Activated CD4-positive, CD25-positive, alpha-beta regulatory T cell treated with anti-CD3 and anti-CD28 coated beads, Interleukin-2, amount 50 U/mL, for 24 hours (primary cell): ENCODE results near the gene VWA8.
A peak's percentile ranks its signal among the peaks of the same experiment; 100 is the strongest.
"Not testable (repeated sequence)": the region's sequence is repeated elsewhere in the genome, so short reads cannot be mapped to it uniquely, and the experiment has no call there.

Experiments used
- ATAC-seq, 2 donors: fragments of 150-1000 bp; cut with Tn5 transposase; one replicate each; pipeline ENCODE4 v1.10.0; 2021; ENCODE audit warnings: mild to moderate bottlenecking in 1 of 2, moderate library complexity in 1 of 2

The VWA8 gene

DNA sequence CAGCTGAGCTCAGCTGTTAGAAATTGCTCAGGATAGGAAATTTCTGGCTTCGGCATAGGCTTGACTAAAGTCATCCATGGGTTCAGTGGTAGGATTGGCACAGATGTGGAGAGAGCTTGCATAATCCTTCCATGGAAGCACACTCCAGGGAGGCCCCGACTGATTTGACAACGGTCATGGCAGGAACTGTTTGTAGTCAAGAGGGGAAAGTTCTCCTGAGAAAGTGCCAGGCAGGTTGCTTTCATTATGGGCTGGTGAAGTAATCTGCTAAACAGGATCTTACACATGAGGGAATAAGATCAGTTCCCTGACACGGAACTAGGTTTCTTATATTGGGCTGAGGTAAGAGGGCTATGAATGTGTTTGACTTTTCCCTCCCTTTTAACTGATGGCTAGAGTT is 383.5 kb downstream of the VWA8 start:
- ATAC-seq: no peak

DNA sequence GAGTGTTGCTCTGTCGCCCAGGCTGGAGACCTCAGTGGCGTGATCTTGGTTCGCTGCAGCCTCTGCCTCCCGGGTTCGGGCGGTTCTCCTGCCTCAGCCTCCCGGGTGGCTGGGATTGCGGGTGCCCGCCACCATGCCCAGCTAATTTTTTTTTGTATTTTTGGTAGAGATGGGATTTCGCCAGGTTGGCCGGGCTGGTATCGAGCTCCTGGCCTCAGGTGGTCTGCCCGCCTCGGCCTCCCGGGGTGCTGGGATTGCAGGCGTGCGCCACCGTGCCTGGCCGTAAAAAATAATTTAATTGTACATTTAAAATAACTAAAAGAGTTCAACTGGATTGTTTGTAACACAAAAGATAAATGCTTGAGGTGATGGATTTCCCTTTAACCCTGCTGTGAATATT is 387.3 kb downstream of the VWA8 start:
- ATAC-seq: not testable (repeated sequence)

DNA sequence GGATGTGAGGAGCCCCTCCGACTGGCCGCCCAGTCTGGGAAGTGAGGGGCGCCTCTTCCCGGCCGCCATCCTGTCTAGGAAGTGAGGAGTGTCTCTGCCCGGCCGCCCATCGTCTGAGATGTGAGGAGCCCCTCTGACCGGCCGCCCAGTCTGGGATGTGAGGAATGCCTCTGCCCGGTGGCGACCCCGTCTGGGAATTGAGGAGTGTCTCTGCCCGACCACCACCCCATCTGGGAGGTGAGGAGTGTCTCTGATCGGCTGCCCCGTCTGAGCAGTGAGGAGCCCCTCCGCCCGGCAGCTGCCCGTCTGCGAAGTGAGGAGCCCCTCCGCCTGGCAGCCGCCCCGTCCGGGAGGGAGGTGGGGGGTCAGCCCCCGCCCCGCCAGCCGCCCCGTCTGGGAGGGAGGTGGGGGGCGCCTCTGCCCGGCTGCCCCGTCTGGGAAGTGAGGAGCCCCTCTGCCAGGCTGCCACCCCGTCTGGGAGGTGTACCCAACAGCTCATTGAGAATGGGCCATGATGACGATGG is 389.0 kb downstream of the VWA8 start:
- not testable (repeated sequence) for ATAC-seq

DNA sequence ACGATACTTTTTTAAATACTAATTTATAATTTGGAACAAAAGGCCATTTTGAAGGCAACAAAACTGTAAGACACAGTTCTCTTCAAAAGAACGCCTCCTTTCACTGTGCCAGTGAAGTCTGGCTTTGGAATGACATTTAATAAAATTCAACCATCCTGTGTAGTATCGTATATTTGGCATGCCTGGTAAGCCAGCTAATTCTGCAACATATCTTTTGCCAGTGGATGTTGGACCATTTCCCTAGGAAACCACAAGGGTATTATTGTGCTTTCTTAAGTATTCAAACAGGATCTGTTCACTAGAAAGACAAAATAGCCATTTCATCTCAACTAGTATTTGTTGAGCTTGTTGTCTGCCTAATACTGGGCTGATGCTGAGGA is 391.9 kb downstream of the VWA8 start:
- ATAC-seq: no peak

DNA sequence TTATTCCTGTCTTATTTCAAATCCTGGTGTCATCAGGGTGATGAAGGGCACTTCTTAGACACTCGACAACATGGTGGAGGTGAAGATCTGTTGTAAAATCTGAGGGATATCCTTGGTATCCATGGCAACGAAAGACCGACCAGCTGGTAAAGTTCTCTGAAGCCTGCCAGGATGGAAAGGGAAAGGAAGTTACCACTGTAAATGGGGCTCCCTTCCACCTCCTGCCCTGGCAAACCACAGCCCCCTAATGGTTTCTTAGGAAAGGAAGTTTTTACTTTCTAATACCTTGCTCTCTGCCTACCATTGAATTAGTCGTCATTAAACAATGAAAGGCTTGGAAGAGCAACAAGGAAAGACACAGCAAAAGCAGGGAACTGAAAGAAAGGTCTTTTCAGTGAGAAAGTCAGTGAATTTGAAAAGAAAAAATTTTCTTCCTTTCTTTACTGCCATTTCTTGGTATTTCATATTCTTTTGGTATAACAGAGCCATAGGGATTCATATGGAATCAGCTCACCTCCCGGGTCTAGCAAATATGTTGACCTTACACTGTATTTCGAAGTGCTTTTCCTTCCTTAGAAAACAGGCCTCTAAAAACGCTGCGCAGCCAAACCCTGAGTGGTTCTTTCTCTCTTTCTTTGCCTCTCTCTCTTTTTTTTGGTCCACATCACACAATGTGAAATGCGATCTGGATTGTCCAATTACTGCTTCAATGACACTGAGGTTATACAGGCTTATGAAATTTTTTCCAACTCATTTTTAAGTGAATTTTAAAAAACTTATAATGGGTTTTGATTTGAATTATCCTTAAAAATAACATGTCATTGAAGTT is 392.6 kb downstream of the VWA8 start:
- ATAC-seq: no peak

DNA sequence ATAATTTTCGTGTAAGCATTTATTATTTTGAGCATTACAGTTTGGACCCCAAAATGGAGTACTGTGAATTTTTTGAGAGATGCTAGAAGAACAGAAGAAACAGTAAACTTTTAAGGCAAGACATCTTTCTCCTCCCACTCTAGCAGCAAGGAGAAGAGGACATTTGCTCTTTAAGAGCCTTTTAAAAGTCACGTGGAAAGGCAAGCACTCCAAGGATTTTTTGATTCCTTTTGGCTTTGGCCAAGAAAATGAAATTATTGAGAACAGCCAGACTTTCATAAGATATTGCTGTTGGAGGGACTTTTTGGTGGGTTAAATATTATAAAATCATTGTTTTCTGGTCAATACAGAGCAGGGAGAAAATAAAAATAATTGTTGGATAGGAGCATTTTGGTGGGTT is 393.5 kb downstream of the VWA8 start:
- ATAC-seq: no peak

DNA sequence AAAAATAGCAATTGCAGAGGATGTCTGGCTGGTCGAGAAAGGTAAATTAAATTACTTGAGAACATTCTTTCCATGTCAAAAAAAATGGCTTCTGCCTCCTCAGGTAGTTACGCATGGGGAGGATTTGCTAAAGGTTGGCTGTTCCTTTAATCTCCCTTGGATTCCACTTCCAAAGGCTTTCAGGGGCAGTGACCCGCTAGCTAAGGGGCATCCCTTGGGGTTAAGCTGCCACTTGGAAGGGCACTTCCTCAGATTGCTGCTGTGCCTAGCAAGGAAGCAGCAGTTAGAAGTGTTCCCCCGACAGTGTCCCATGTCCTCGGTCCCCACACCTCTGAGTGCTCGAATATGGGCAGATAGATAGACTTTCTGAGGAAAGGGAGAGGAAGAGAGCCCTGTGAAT is 395.1 kb downstream of the VWA8 start:
- no peak for ATAC-seq

DNA sequence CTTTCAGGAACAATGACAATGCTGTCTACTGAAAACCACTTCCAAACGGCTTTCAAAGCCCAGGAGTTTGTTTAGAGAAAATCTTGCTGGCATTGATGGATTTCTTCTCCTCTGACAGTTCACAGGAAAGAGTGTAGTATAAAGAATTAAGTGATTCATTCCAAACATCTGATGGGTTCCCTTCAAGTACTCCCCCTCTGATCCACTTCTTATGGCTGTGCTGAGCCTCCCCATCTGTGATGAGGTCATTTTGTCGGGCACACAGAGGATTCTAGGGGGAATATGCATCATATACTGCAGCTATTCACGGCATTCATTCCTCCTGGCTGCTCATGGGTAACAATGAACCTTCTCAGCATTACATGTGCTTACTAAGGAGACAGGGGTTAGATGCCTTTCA is 395.7 kb downstream of the VWA8 start:
- ATAC-seq: no peak

DNA sequence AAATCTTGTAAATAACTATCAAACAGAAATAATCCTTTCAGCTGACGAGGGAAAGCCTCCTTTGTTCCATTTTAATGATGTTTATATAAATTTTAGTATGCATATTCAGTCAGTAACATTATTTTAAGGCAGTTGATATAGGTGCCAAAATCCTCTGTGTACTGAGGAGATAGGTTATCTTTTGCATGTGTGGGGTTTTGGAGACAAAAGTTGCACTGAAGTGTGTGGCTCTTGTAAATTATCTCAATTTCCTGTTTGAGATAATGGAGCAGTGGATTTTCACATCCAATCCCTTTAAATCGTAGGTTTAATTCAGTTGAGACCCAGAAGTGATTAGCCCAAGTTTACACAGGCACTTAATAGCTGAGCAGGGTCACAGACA is 396.9 kb downstream of the VWA8 start:
- no peak for ATAC-seq

DNA sequence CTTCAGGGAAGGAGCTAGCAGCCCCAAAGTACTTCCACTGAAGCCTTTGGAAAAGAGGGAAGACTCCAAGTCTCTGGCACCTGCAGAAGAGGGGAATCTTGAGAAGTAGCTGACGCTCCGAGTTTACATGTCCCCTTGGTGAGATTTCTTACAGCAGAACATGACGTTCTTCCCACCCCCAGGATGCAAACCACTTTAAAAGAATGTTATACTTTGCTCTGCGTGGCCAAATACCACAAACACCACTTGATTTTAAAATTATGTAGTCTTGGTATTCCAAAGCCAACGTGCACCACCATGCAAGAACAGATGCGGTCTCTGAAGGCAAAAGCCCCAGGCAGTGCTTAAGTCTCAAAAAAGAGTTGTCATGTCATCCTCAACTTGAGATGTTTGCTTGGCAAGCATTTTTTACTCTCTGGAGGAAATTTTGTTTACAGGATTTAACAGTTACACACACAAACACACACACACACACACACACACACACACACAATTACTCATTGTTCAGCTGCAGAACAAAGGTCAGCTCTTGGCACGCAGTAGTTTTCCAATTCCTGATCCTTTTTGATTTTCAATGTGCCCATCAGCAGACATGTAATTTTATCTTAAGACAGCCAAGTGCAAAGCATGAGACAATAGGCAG is 397.4 kb downstream of the VWA8 start:
- no peak for ATAC-seq

DNA sequence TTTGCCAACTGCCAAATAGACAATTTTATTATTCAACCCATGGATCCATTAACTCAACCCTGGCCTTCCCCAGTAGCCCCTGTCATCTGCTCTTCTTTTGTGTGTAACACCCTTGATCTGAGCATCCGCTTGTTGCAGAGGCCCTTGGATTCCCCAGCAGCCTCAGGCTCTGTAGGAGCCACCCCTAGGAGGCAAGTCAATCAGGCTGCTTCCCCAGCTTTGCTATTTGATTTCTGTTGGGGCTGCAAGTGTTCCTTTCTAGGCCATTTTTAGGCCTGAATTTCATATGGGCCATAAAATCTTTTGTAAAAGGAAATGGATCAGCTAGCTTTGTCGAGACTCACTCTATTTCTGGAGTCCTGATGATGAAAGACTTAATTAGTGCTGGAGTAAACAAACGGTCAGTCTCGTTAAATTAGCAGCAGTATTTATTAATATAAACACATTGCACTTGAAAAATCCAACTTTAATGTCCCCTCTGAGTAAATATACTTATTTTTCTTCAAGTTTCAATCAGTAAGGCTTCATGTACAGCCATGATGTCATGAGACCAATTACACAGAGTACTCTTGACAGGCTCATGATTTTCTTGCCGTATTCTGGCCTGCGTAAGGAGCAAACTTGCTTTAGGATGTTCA is 398.2 kb downstream of the VWA8 start:
- no peak for ATAC-seq

DNA sequence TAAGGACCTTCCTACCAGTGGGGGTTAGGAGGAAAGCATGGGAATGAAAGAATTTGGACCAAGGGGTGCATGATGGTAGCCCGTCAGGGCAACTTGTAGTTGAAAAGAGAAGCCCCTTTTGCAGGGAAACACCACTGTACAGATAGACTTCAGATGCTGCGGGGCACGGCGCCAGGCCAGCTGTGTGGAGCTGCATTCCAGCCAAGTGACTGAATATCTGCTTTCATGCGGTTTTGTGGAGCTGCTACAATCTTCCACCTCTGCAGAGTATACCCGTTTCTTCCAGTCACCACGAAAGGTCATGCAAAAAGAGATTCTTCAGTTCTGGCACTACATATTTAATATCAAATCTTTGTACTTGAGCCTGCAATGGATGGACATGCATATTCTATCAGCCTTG is 398.8 kb downstream of the VWA8 start:
- no peak for ATAC-seq

DNA sequence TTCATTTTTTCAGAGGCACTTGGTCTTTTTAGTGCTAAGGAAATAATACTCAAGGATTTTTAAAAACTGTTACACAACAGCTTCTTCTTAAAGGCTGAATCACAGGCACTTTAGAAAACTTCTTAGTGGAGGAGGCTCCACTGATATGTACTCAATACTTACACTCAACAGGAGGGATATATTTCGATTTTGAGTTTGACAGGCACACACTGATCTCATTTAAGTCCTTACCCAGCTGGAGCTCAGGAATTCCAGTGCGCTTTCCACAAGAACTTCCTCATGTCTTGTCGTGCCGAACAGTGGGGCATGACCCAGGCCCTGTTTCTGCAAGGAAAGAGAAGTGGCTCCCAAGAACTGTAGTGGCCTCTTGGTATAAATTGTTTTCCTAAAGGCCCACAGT is 399.7 kb downstream of the VWA8 start:
- no peak for ATAC-seq

DNA sequence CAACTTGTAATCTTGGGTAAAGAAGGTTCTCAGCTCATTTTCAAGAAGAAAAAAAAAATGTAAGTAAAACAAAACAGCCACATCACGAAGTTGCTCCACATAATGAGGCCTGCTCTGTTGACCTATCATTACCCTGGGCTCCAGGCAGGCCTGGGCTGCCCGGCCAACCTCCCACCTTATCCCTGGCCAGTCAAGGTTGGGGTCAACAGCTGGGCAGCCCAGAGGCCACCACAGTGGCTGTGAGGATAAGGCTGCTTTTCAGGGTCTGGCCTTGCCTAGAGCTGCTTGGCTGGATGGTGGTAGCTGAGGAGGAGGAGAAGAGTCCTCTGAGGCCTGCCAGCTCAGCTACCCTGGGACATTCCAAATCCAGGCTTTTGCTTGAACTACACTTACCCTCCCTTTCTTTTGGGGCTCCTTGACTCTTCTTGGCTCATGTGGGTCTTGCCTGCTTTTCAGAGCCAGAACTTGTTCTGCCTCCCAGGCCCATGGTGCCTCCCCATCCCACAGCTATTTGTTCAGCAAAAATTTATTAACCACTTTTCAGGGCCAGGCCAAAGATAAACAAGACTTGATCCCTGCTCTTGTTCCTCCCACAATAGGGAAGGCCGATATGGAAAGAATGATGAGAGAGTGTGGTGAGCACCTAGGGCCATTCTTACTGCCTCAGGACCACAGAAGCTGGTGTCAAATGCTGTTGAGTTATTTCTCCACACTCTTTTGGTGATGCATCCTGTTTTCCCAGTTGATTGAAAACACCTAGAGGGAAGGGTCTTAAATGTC is 401.9 kb downstream of the VWA8 start:
- ATAC-seq: no peak

DNA sequence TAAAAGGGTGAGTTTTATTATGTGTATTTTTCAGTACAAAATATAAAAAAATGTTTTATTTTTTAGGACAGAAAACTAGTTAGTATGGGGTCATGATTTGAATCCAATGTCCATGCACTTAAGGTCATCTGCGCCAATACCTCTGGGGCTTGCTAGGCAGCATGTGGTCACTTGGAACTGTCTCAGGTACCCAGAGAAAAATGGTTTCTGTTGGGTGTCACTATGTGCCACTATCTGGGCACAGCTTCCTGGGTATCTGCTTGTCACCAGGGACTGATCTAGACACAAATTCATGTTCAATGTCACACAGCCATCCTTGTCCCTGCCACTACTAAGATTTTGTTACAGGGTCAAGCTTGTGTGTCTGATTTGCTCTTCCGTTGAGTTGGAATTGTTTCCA is 403.2 kb downstream of the VWA8 start:
- ATAC-seq: no peak

DNA sequence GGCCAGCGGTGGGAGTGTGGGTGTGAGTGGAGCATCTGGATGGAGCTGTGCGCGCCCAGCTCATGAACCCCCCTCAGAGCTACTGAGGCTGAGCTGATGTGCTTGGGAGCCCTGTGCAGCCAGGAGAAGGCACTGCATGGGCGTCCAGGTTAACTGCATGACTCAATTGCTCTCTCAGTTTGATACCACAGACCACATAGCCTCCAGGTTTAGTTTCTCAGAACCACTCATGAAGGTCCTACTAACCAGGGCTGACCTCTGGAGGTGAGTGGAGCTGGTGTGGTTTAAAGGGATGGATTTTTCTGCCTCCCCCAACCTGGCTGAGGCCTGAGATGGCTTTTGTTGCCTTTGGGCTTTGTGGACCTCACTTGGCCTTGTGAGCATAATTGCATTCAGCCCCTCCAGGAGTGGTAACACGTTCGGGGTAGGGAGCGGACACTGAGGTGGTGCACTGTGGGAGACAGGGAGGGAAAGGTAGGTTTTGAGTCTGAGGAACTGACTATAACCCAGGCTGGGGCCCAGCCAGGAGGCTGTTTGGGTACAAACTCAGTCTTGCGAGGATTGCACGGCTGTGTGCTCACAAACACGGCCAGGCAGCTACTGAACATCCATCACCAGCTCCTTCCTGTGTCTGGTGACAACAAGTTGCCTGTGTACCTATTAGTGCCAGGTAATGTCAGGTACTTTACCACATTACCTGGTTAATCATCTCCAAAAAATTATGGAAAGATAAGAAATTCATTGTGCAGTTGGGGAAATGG is 406.1 kb downstream of the VWA8 start:
- ATAC-seq: peak; percentile 79 to 95

DNA sequence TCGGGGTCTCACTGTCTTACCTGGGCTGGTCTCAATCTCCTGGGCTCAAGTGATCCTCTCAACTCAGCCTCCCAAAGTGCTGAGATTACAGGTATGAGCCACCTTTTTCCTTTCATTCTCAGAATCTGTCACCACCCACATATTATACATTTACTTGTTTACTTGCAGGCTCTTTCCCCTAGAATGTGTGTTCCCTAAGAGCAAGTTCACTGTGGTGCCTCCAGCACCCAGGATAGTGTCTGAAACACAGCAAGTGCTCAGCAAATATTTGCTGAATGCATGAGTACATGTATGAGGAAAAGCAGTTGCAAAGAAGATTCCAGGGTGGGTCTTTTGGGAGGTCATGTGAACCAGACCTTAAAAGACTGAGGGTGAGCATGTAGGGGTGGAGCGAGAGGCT is 406.7 kb downstream of the VWA8 start:
- ATAC-seq: peak in 1 of 2 donors; percentile 21

DNA sequence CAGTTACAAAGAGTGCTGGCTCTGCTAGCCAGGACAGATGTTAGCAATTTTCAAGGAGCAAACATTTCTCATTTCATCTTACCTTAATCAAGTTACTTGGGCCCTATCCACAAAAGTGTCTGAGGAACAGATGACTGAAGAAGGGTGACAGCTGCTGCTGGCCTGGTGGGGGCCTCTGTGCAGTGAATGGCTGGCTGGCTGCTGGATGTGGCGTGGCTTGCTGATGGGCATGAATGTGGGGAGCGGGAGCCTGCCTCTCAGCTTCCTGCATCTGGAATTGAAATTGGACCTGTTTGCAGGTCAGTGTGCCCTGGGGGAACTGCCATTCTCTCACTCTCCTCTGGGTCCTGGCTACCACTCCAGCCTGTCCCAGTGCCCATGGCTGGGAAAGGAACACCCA is 408.9 kb downstream of the VWA8 start:
- ATAC-seq: no peak

DNA sequence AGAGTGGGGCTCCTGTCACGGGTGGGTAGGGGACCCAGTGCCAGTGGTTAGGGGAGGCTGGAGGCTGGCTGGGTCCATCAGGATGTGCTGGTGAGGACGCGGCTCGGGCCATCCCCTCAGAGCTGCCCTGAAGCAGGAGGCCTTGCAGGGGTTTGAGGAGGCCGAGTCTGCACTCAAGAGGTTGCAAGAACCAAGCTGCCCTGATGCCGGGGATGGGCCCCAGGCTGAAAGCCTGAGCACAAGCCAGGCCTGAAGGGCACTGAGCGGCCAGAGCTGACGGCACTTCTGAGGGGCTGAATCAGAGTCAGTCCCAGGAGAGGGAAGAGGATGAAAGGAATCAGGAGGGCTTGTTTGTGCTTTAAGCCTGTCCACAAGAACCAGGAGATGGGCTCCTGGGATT is 410.6 kb downstream of the VWA8 start:
- no peak for ATAC-seq

DNA sequence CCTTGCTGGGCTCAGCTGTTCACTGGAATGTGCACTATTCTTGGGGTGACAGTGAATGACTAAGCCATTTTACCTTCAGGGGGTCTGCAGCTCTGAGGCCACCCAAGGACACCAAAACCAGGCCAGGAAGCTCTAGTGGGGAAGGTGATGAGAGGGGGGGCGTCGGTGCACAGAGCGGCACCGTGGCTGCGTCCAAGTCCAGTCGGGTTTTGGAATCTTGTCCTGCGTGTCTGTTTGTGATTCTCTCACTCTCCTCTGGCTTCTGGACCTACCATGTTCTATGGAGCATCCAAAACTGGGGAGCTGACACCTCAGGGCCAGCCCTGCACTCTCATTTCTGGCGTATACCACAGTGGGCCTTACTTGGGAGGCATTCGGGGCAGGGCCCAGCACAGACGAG is 411.4 kb downstream of the VWA8 start:
- ATAC-seq: no peak

DNA sequence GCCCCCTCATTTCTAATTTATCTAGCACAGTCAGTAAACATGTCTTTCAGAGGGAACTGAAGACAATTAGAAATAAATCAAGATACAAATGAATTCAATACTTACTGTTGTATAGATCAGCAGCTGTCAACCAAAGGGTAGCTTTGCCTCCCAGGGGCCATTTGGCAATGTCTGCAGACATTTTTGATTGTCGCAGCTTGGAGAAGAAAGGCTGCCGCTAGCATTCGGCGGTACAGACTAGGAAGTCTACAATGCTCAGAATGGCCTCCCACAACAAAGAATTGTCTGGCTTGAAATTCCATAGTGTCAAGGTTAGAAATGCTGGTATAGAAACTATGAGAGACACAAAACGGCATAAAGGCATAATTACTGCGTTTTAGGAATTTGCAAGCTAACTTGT is 412.0 kb downstream of the VWA8 start:
- ATAC-seq: no peak

DNA sequence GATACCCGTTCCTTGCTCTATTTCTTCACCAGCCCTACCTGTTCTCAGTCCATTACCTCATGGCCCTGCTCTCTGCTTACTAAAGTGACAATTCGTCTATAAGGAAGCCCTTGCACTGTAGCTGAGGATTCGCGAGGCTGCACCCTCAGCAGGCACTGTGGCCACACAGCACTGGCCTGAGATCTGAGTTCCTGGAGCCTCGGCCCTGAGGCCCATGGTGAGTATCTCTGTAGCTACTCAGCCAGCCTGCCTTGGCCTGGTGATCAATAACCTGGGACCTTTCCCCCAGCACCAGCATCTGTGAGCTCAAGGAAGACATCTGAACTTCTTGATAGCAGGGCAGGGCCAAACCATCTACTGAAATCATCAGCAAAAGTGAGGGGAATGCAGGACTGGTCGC is 412.9 kb downstream of the VWA8 start:
- no peak for ATAC-seq
